NCI-H748 (cell line): ENCODE results near the gene FBLN1.
A peak's percentile ranks its signal among the peaks of the same experiment; 100 is the strongest.
"Not testable (repeated sequence)": the region's sequence is repeated elsewhere in the genome, so short reads cannot be mapped to it uniquely, and the experiment has no call there.

Experiments used
- DNase-seq: peaks from one replicate; lab custom pipeline; 2025; ENCODE audit not compliant: unreplicated experiment; lab: John Stamatoyannopoulos, UW

FBLN1 gene

DNA sequence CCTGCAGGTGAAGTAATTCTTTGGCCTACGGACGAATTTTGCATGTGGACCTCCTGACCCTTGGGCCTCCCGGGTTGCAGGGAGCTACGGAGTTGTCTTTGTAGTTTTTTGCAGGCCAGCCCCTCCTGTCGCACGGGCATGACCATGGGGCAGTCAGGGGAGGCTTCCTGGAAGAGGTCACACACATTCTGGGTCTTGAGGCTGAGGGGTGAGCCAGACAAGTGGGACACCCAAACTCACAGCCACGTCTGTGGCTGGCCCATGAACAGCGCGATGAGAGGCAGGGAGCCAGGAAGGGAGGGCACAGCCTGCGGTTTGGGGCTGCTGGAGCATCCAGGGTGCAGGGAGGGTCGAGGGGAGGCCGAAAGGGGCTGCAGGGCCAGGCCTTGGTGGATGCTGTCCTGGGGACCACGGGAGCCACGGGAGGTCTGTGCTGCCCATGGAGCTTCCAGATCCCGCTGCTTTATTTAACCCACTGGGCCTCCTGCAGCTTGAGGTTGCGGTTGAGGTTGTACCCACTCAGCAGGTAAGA lies 78.9 kb downstream of the FBLN1 start:
- DNase-seq: no peak

- no peak for DNase-seq
Measured at GRCh38 chr22:45582236-45582954, 79.7 kb downstream of the FBLN1 start.

DNA sequence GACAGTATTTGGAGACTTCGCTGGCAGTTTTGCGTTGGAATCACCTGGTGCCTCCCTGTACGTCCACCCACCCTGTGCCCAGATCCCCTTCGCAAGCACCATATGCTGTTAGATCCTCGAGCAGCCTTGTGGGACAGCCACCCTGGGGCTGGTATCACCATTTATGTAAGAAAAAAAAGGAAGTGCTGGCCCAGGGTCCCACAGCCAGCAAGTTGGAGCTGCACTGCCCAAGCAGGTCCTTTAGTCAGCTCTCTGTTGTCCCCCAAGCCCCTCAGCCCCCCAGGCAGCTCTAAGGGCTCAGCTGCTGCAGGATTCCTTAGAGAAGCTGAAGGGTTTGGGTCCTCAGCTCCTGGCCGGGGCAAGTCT lies 80.3 kb downstream of the FBLN1 start:
- no peak for DNase-seq

DNA sequence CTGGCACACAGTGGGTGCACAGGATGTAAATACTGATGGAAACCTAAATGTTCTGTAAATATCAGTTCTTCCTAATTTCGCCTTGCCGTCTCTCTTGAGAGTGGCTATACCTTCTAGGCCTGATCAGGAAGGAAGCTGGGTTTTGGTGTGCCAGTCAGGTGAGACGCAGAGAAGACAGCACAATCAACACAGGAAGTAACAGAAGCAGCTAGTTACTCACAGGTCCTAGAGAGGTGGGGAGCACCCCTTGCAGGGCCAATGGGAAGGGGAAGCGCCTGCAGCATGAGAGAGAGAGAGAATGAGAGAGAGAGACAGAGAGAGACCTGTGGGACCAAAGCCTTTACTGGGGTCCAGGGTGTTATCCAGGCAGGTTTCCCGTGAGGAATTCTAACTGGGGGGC lies 80.8 kb downstream of the FBLN1 start:
- DNase-seq: no peak

- no peak for DNase-seq
Measured at GRCh38 chr22:45584121-45584570, 81.5 kb downstream of the FBLN1 start.

DNA sequence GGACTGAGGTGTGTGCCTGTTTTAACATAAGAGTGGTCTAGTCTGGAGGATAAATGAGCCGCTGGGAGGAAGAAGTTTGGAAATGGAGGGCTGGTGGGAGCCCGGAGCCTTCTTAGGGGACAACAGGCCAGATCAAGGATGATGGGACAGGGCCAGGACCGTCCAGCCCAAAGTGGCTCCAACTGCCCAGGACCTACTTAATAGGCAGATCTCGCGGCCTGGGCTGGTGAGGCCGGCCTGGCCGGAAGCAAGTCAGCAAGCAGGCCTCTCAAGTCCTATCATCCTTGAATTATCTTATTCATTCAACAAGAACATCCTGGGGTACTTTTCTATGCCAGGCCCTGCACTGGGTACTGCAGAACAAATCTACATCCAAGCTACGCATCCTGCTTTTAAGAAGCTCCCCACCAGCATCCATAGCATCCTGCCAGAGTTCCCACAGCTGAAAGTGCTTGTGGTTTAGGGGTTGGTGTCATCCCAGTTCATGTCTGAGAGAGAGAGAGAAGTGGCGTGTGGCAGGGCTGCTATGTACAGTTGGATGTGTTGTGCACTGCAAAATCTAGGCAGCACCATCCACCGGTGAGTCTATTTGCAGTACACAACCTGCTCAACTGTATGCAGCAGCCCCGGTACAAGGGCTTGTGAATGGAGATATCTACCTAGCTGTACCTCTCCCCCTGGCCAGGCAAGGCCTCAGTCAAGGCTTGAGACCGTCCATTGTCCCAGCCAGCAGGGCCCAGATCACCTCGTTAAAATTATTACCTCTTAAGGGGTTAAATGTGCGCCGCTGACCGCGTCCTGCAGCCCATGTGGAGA lies 82.1 kb downstream of the FBLN1 start:
- DNase-seq: no peak

GRCh38 chr22:45585437-45585755 lies 82.7 kb downstream of the FBLN1 start:
- DNase-seq: no peak

- DNase-seq: no peak
Measured at GRCh38 chr22:45585946-45586540, 83.4 kb downstream of the FBLN1 start.

DNA sequence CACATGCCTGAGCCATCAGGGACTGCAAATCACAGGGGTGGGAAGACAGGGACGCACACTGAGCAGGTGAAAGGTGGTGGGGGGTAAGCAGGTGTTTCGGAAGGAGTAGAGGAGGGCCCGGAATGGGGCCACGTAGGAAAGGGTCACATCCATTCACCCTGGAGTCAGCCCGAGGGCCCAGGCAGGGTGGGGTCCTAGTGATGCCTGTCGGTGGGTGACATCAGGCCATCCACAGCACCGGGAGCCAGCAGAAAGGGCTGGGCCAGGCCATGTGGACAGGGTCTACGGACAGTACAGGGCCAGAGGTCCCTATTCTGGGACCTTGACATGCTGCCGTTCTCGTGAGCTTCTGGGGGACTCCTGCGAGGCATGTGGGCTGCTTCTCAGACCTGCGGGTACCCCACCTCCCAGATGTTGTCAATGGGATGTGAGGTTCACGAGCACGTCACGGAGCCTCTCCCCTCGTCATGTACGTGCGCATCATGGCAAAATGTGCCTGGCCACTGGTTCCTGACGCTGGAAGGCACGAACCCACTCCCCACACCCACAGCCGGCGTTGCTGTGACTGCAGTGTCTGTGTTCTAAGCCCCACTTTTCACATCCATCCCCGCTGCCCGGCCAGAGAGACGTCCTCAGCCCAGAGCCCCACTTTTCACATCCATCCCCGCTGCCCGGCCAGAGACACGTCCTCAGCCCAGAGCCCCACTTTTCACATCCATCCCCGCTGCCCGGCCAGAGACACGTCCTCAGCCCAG lies 84.1 kb downstream of the FBLN1 start:
- no peak for DNase-seq

- DNase-seq: no peak
Measured at GRCh38 chr22:45587638-45588505, 85.2 kb downstream of the FBLN1 start.

DNA sequence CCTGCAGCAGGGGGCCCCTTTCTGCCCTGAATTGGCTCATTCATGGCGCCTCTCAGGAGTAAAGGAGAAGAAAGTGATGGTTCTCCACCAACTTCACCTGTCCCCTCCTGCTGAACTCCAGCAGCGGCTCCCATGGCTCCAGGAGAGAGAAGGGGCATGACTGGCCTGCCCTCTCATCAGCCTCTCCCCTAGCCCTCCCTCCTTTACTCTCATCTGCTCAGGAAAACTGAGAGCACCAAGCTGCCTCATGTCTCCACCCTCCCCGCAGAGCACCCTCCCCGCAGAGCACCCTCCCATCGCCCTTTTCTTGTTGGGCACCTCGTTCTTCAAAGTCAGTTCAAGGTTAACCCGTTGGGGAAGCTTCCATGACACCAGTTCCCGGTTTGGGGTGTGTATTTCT lies 86.9 kb downstream of the FBLN1 start:
- DNase-seq: no peak

DNA sequence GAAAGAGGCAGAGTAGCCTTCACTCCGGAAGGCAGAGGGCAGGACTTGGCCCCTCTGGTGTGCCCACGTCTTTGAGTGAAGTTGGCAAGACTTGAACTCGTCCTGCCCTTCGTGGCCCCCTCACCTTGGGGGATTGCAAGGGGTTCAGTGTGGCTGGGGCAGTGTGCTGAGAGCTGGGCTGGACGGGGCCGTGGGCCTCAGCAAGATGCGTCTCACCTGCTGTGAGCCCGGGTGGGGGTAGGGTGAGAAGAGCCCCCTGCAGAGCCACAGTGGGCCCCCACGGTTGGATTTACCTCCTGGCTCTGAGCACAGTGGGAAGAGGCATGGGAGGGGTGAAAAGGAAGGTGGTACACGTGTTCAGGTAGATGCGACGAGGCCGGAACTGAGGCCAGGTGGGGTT lies 87.6 kb downstream of the FBLN1 start:
- DNase-seq: no peak

- not testable (repeated sequence) for DNase-seq
Measured at GRCh38 chr22:45591633-45592213, 89.0 kb downstream of the FBLN1 start.

DNA sequence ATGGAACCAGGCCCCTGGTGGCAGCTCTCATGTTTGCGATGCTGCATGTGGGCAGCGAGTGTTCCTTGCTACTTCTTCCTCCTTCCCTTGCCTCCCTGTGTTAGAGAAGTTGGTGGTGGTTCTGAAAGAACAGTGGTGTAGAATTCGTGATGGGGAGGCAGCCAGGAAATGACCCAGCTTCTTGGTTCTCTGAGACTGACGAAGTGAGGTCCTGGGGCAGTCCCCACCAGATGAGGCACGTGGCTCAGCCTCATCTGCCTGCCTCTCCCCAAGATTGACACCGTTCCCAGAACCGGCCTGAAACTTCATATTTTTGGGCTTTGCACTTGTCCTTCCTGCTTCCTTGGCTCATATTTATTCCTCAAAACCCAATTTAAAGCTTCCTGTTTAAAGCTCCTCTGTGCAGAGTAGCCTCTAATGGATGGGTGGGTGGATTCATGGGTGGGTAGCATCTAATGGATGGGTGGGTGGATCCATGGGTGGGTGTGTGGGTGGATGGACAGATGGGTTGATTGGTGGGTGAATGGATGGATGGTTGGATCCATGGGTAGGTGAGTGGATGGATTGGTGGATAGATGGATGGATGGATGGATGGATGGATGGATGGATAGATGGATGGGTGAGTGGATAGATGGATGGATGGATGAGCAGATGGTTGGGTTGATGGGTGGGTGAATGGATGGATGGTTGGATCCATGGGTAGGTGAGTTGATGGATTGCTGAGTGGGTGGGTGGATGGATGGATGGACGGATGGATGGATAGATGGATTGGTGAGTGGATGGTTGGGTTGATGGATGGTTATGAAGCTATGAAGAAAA lies 91.6 kb downstream of the FBLN1 start:
- DNase-seq: no peak

GRCh38 chr22:45597460-45598192 lies 94.9 kb downstream of the FBLN1 start:
- no peak for DNase-seq

- no peak for DNase-seq
Measured at GRCh38 chr22:45598596-45599217, 96.0 kb downstream of the FBLN1 start.

- DNase-seq: peak; percentile 53
Measured at GRCh38 chr22:45599836-45600577, 97.3 kb downstream of the FBLN1 start.
